Progenitor cell of endocrine pancreas (in vitro differentiated cells): ENCODE data around the gene ARHGAP29. TPM values are rescaled to one million over a fixed set of nuclear protein-coding genes. Genes with fewer than 3 reads are reported as not detected.

Experiments used
- DNase-seq: peaks from one replicate; pipeline ENCODE4 v3.0.0; 2021; ENCODE audit warnings: low spot score; ENCODE audit not compliant: unreplicated experiment
- H3K27ac Mint-ChIP-seq: 2 replicates; pipeline ENCODE4 v1.8.0; 2021; ENCODE audit warnings: mild to moderate bottlenecking, moderate library complexity, mixed read lengths
- H3K27me3 Mint-ChIP-seq: 2 replicates; pipeline ENCODE4 v1.8.0; 2021; ENCODE audit warnings: mixed read lengths
- H3K36me3 Mint-ChIP-seq: 2 replicates; pipeline ENCODE4 v1.8.0; 2022; ENCODE audit warnings: mixed read lengths; ENCODE audit not compliant: insufficient read depth
- H3K4me1 Mint-ChIP-seq: 2 replicates; pipeline ENCODE4 v1.8.0; 2021; ENCODE audit warnings: low read depth, mixed read lengths
- H3K4me3 Mint-ChIP-seq: 2 replicates; pipeline ENCODE4 v1.8.0; 2021; ENCODE audit warnings: low read depth, mild to moderate bottlenecking, moderate library complexity, mixed read lengths
- H3K9me3 Mint-ChIP-seq: 2 replicates; pipeline ENCODE4 v1.8.0; 2021; ENCODE audit warnings: low read depth, mixed read lengths
- total RNA-seq: library from RNA; stranded (reverse); gene quantifications from 2 replicates; pipeline ENCODE4 v1.2.1, GENCODE V29; 2021
- TF ChIP-seq, protein P1 (sequence below): fragments of 200-600 bp; sonication (generic); IDR thresholded peaks from one replicate; pipeline ENCODE4 v1.5.0; 2021; ENCODE audit warnings: antibody characterized with exemption, mild to moderate bottlenecking; ENCODE audit not compliant: unreplicated experiment

ARHGAP29 gene
- total RNA-seq, 1 donor from 2014 or later: 12.4 TPM

DNA sequence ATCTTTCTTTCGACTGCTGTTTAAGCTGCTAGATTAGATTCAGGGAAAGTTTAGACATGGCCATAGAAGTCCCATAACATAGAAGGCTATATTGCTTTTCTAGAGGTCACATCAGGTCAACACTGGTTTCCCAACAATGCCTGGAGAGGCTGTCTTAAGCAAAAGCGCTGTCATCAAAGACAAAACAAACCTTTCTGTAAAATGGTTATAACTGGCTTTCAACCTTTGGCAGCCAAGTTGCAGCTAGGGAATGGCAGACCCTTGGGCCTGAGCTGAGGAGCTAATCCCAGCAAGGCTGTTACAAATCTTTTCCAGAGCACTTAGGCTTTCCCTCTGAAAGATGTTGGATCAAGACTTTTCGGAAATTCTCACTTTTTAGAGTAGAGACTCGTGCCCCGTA, 105.3 kb downstream of the ARHGAP29 start:
- H3K27me3 Mint-ChIP-seq: no peaks in the 10 kb centered on the region
- H3K27ac Mint-ChIP-seq: no peak overlapping the region
- TF ChIP-seq, protein P1, sequence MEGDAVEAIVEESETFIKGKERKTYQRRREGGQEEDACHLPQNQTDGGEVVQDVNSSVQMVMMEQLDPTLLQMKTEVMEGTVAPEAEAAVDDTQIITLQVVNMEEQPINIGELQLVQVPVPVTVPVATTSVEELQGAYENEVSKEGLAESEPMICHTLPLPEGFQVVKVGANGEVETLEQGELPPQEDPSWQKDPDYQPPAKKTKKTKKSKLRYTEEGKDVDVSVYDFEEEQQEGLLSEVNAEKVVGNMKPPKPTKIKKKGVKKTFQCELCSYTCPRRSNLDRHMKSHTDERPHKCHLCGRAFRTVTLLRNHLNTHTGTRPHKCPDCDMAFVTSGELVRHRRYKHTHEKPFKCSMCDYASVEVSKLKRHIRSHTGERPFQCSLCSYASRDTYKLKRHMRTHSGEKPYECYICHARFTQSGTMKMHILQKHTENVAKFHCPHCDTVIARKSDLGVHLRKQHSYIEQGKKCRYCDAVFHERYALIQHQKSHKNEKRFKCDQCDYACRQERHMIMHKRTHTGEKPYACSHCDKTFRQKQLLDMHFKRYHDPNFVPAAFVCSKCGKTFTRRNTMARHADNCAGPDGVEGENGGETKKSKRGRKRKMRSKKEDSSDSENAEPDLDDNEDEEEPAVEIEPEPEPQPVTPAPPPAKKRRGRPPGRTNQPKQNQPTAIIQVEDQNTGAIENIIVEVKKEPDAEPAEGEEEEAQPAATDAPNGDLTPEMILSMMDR: no peak
- no peak for DNase-seq
- no peak overlapping the region for H3K4me3 Mint-ChIP-seq
- no peaks in the 10 kb centered on the region for H3K36me3 Mint-ChIP-seq
- peaks cover 19% of the 10 kb centered on the region for H3K9me3 Mint-ChIP-seq
- H3K4me1 Mint-ChIP-seq: peaks cover 11% of the 10 kb centered on the region

DNA sequence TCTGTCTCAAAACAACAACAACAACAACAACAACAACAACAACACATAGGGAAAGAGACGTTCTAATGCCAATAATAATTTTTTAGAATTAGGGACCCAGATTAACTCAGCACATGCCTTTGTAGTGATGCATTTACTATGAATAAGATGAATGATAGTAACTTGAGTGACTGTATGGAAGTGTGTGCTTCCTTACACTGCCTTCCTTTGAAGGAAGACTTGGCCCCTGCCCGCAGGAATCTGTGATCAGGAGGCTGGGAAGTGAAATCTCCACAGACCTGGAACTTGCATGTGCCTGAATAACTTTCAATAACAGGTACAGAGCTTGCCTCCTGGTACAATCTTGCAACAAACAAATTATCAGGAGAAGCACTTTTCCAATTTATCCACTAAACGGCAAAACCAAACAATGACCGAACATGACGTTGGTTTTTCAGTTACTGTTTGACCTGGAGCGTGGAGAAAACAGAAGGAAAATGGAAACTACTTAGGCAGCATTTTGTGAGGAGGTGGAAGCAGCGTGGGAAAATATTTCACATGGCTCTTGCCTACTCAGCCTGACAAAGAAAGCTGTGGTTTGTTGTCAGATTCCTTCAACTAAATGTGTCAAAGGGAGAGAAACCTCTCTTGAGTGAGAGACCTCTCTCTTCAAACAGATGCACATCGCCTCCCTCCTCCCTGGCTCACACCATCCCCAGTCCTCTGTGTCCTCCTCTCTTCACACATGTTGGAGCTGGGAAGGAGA, 106.4 kb downstream of the ARHGAP29 start:
- Mint-ChIP-seq H3K4me1 (peaks cover 16% of the 10 kb centered on the region), H3K27ac (peak overlapping the region; percentile 37), H3K9me3 (peaks cover 9% of the 10 kb centered on the region), H3K4me3 (no peak overlapping the region), H3K27me3 (no peaks in the 10 kb centered on the region), H3K36me3 (no peaks in the 10 kb centered on the region)
- TF ChIP-seq, protein P1: no peak
- no peak for DNase-seq

DNA sequence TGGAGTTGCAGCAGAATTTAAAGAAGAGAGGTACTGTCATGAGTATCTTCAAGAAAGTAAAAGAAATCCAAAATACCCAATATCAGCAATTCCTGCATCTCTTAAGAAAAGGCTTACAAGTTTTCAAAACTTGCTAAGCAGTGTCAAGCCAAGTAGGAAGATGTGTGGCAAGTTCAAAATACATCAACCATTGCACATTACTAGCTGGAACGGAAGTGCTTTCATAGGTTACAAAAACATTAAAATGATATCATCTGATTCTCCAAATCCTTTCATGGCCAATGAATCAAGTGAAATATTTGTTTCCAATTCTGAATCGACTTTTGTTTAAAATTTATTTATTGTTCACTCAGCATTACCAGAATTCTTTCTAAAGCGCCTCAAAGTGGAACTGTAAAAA, 110.7 kb downstream of the ARHGAP29 start:
- Mint-ChIP-seq H3K9me3 (no peaks in the 10 kb centered on the region), H3K36me3 (no peaks in the 10 kb centered on the region), H3K27ac (no peak overlapping the region)

DNA sequence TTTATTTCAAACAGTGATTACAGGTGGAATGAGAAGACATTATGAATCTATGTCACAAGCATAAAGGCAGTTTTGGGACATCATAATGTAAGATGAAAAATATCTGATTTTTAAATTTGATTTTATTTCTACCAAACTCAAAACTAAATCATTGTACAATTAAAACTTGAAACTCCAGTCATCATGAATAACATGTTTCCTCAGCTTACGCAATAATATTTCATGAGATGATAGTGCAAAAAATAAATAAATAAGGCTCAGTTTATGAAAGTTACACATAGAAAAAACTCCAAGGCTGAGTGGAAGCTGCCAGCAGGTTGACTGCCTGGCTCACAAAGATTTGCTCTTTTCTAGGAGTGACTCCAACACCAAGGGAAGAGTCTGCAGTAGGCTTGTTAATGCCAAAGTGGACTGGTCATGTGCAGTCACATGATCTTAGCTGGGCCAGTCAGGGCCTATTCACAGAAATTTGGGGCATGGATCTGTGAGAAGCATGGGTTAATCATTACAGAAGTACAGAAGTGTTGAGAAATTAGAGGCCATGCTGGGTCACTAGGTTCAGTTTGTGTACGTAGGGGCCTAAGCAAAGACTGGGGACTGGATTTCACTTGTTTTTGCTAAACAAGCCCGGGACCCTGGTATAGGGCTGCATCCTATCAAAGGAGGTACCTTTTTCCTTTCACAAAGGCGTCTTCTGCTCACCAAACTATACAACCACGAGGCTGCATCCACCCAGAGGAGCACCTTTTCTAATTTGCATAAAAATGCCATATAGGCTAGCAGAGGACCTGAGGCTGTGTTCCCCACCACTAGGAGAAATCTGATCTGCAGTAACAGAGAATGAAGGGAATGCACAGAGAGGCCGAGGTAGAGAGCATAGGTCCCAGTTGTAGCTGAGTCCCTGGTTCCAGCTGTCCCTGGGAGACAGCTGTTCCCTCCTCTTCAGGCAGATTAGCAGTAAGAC, 111.6 kb downstream of the ARHGAP29 start:
- TF ChIP-seq, protein P1: no peak
- Mint-ChIP-seq H3K27me3 (no peaks in the 10 kb centered on the region), H3K27ac (peak overlapping the region; percentile 83), H3K9me3 (no peaks in the 10 kb centered on the region), H3K36me3 (no peaks in the 10 kb centered on the region), H3K4me1 (peaks cover 20% of the 10 kb centered on the region), H3K4me3 (no peak overlapping the region)
- no peak for DNase-seq

More for the DNA sequence above, 110.7 kb downstream of the ARHGAP29 start:
- H3K4me1 Mint-ChIP-seq: peaks cover 21% of the 10 kb centered on the region
- H3K4me3 Mint-ChIP-seq: no peak overlapping the region
- TF ChIP-seq, protein P1: no peak
- no peak for DNase-seq
- no peaks in the 10 kb centered on the region for H3K27me3 Mint-ChIP-seq

DNA sequence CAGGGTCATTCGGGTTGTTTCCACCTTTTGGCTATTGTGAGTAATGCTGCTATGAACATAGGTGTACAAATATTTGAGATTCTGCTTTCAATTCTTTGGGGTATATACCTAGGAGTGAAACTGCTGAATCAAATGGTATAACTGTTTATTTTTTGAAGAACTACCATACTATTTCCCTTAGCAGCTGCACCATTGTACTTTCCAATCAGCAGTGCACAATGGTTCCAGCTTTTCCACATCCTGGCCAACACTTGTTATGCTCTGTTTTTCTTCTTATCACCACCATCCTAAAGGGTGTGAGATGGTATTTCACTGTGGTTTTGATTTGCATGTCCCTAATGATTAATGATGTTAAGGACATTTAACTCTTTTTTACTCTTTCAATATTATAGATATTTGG, 112.8 kb downstream of the ARHGAP29 start:
- peaks cover 28% of the 10 kb centered on the region for H3K4me1 Mint-ChIP-seq
- TF ChIP-seq, protein P1: no peak
- H3K27me3 Mint-ChIP-seq: no peaks in the 10 kb centered on the region
- H3K27ac Mint-ChIP-seq: no peak overlapping the region
- H3K4me3 Mint-ChIP-seq: no peak overlapping the region
- no peaks in the 10 kb centered on the region for H3K36me3 Mint-ChIP-seq
- H3K9me3 Mint-ChIP-seq: no peaks in the 10 kb centered on the region
- no peak for DNase-seq
